Endodermal cell (in vitro differentiated cells): ENCODE measurements around the gene HTR6. TPM values are rescaled to one million over a fixed set of nuclear protein-coding genes. Genes with fewer than 3 reads are reported as not detected.

Experiments
- DNase-seq: peaks from one replicate; pipeline ENCODE4 v3.0.0-alpha.2; 2017
- H3K27ac ChIP-seq: 2 replicates; pipeline ENCODE4 v1.5.1; 2013; ENCODE audit warnings: mild to moderate bottlenecking, low read depth, low read length, moderate library complexity
- H3K27me3 ChIP-seq: 2 replicates; pipeline ENCODE4 v1.6.1; 2013; ENCODE audit warnings: mild to moderate bottlenecking, low read length, moderate library complexity; ENCODE audit not compliant: insufficient read depth, control insufficient read depth, poor library complexity, severe bottlenecking
- H3K36me3 ChIP-seq: 2 replicates; pipeline ENCODE4 v1.7.0; 2013; ENCODE audit warnings: mild to moderate bottlenecking, low read length, moderate library complexity; ENCODE audit not compliant: control insufficient read depth, insufficient read depth
- H3K4me1 ChIP-seq: one replicate; pipeline ENCODE4 v1.7.0; 2013; ENCODE audit warnings: low read length; ENCODE audit not compliant: control insufficient read depth, insufficient read depth
- H3K4me3 ChIP-seq: 2 replicates; pipeline ENCODE4 v1.5.1; 2013; ENCODE audit warnings: mild to moderate bottlenecking, low read length, moderate library complexity
- H3K9ac ChIP-seq: 2 replicates; pipeline ENCODE4 v1.6.1; 2013; ENCODE audit warnings: mild to moderate bottlenecking, low read length, moderate library complexity; ENCODE audit not compliant: poor library complexity, severe bottlenecking; ENCODE audit errors: extremely low read depth
- H3K9me3 ChIP-seq: 2 replicates; pipeline ENCODE4 v1.6.1; 2013; ENCODE audit warnings: mild to moderate bottlenecking, low read length, moderate library complexity; ENCODE audit not compliant: control insufficient read depth
- H3K27ac Mint-ChIP-seq: 2 replicates; pipeline ENCODE4 v1.8.0; 2020; ENCODE audit warnings: mixed read lengths
- H3K27me3 Mint-ChIP-seq: 2 replicates; pipeline ENCODE4 v1.8.0; 2021; ENCODE audit warnings: mild to moderate bottlenecking, mixed read lengths; ENCODE audit not compliant: insufficient read depth
- H3K36me3 Mint-ChIP-seq: 2 replicates; pipeline ENCODE4 v1.8.0; 2020; ENCODE audit warnings: low read depth, mixed read lengths
- H3K4me1 Mint-ChIP-seq: 2 replicates; pipeline ENCODE4 v1.8.0; 2020; ENCODE audit warnings: mixed read lengths
- H3K4me3 Mint-ChIP-seq: 2 replicates; pipeline ENCODE4 v1.8.0; 2020; ENCODE audit warnings: mild to moderate bottlenecking, moderate library complexity, mixed read lengths
- H3K9me3 Mint-ChIP-seq: 2 replicates; pipeline ENCODE4 v1.8.0; 2020; ENCODE audit warnings: mild to moderate bottlenecking, mixed read lengths
- CTCF ChIP-seq: fragments of 200-600 bp; sonication (generic); conservative IDR thresholded peaks from 2 replicates; pipeline ENCODE4 v1.5.0; 2021; ENCODE audit warnings: antibody characterized with exemption, mild to moderate bottlenecking
- WGBS, 2 experiments: methylation state at CpG; one replicate each; pipeline versions ENCODE4 v1.1.5 to v1.1.7; 2013; ENCODE audit warnings: missing lambda C conversion rate in 2 of 2, mixed read lengths in 1 of 2; ENCODE audit not compliant: insufficient coverage in 1 of 2, insufficient read length in 1 of 2; 5-methylcytosine and 5-hydroxymethylcytosine counted together
- total RNA-seq, 2 donors: library from RNA; stranded (reverse); fragmentation: NEBNext Ultra II Directional in 1 of 2; extraction: Animal tissue kit (Norgen Biotek cat#: 25700) in 1 of 2; gene quantifications; 2 replicates in 1 of 2; 3 replicates in 1 of 2; pipeline ENCODE4 v1.2.1, GENCODE V29; 2021

Gene HTR6
- total RNA-seq, 2 donors from 2014 or later: 0.31 TPM; not detected in 1

- no peak for DNase-seq
- H3K9me3 Mint-ChIP-seq: no peaks in the 10 kb centered on the region
- no peak for TF ChIP-seq CTCF
- no peak overlapping the region for H3K27ac ChIP-seq
- H3K9me3 ChIP-seq: peaks cover 9% of the 10 kb centered on the region
- H3K4me3 Mint-ChIP-seq: no peak overlapping the region
- H3K27me3 Mint-ChIP-seq: no peaks in the 10 kb centered on the region
- 88 to 93% methylated on average over 15 to 19 of the region's 19 CpGs for WGBS, 2 experiments
- H3K36me3 Mint-ChIP-seq: no peaks in the 10 kb centered on the region
- H3K27me3 ChIP-seq: no peaks in the 10 kb centered on the region
- H3K4me1 Mint-ChIP-seq: no peaks in the 10 kb centered on the region
- no peak overlapping the region for H3K27ac Mint-ChIP-seq
- H3K4me1 ChIP-seq: no peaks in the 10 kb centered on the region
- no peaks in the 10 kb centered on the region for H3K36me3 ChIP-seq
- H3K4me3 ChIP-seq: no peak overlapping the region
- no peak overlapping the region for H3K9ac ChIP-seq
Measured at GRCh38 chr1:19688041-19688842, 23.6 kb downstream of the HTR6 start.

- Mint-ChIP-seq H3K27ac (no peak overlapping the region), H3K4me1 (no peaks in the 10 kb centered on the region), H3K36me3 (no peaks in the 10 kb centered on the region), H3K27me3 (no peaks in the 10 kb centered on the region), H3K9me3 (no peaks in the 10 kb centered on the region), H3K4me3 (no peak overlapping the region)
- no peak for TF ChIP-seq CTCF
- Histone ChIP-seq H3K4me3 (no peak overlapping the region), H3K4me1 (no peaks in the 10 kb centered on the region), H3K27ac (no peak overlapping the region), H3K9ac (no peak overlapping the region), H3K27me3 (no peaks in the 10 kb centered on the region), H3K36me3 (no peaks in the 10 kb centered on the region), H3K9me3 (peaks cover 9% of the 10 kb centered on the region)
- DNase-seq: no peak
- 67 to 68% methylated on average over 5 of the region's 5 CpGs for WGBS, 2 experiments
Measured at GRCh38 chr1:19689085-19689757, 24.5 kb downstream of the HTR6 start.

- H3K4me1 Mint-ChIP-seq: no peaks in the 10 kb centered on the region
- no peak overlapping the region for H3K27ac Mint-ChIP-seq
- H3K4me3 Mint-ChIP-seq: no peak overlapping the region
- Histone ChIP-seq H3K9me3 (peaks cover 9% of the 10 kb centered on the region), H3K9ac (no peak overlapping the region), H3K27me3 (no peaks in the 10 kb centered on the region), H3K4me1 (no peaks in the 10 kb centered on the region), H3K36me3 (no peaks in the 10 kb centered on the region), H3K4me3 (no peak overlapping the region), H3K27ac (no peak overlapping the region)
- WGBS, 2 experiments: 88 to 96% methylated on average over 3 of the region's 3 CpGs
- no peak for DNase-seq
- H3K27me3 Mint-ChIP-seq: no peaks in the 10 kb centered on the region
- no peaks in the 10 kb centered on the region for H3K9me3 Mint-ChIP-seq
- H3K36me3 Mint-ChIP-seq: no peaks in the 10 kb centered on the region
- no peak for TF ChIP-seq CTCF
Measured at GRCh38 chr1:19689856-19690255, 25.2 kb downstream of the HTR6 start.
